Endothelial cell (in vitro differentiated cells): ENCODE results near the gene CAMTA1. TPM values are rescaled to one million over a fixed set of nuclear protein-coding genes. Genes with fewer than 3 reads are reported as not detected.
"Not testable (repeated sequence)": the region's sequence is repeated elsewhere in the genome, so short reads cannot be mapped to it uniquely, and the experiment has no call there.

Experiments
- DNase-seq: peaks from one replicate; pipeline ENCODE4 v3.0.0; 2021; ENCODE audit warnings: low spot score
- H3K27ac Mint-ChIP-seq: one replicate; pipeline ENCODE4 v1.8.0; 2021; ENCODE audit warnings: mixed read lengths, inconsistent platforms; ENCODE audit not compliant: unreplicated experiment
- H3K27me3 Mint-ChIP-seq: one replicate; pipeline ENCODE4 v1.8.0; 2021; ENCODE audit warnings: mild to moderate bottlenecking, moderate library complexity, mixed read lengths, inconsistent platforms; ENCODE audit not compliant: unreplicated experiment
- H3K36me3 Mint-ChIP-seq: one replicate; pipeline ENCODE4 v1.8.0; 2021; ENCODE audit warnings: mild to moderate bottlenecking, low read depth, mixed read lengths, inconsistent platforms; ENCODE audit not compliant: unreplicated experiment
- H3K4me1 Mint-ChIP-seq: one replicate; pipeline ENCODE4 v1.8.0; 2021; ENCODE audit warnings: mild to moderate bottlenecking, mixed read lengths, inconsistent platforms; ENCODE audit not compliant: unreplicated experiment
- H3K4me3 Mint-ChIP-seq: one replicate; pipeline ENCODE4 v1.8.0; 2021; ENCODE audit warnings: mild to moderate bottlenecking, mixed read lengths, inconsistent platforms; ENCODE audit not compliant: unreplicated experiment
- H3K9me3 Mint-ChIP-seq: one replicate; pipeline ENCODE4 v1.8.0; 2021; ENCODE audit warnings: mixed read lengths, inconsistent platforms; ENCODE audit not compliant: unreplicated experiment
- CTCF ChIP-seq: fragments of 200-600 bp; sonication (generic); IDR thresholded peaks from one replicate; pipeline ENCODE4 v1.5.0; 2021; ENCODE audit warnings: antibody characterized with exemption; ENCODE audit not compliant: unreplicated experiment
- total RNA-seq: library from RNA; stranded (reverse); fragmentation: NEBNext Ultra II Directional; extraction: Animal tissue kit (Norgen Biotek cat#: 25700); gene quantifications from one replicate; pipeline ENCODE4 v1.2.1, GENCODE V29; 2021; ENCODE audit not compliant: unreplicated experiment

Gene CAMTA1
- total RNA-seq, 1 donor from 2014 or later: 87.3 TPM

- H3K27ac Mint-ChIP-seq: no peak overlapping the region
- H3K27me3 Mint-ChIP-seq: peaks cover 24% of the 10 kb centered on the region
- peaks cover 8% of the 10 kb centered on the region for H3K36me3 Mint-ChIP-seq
- H3K9me3 Mint-ChIP-seq: no peaks in the 10 kb centered on the region
- no peak for DNase-seq
- no peak for TF ChIP-seq CTCF
- H3K4me1 Mint-ChIP-seq: peaks cover 12% of the 10 kb centered on the region
- H3K4me3 Mint-ChIP-seq: no peak overlapping the region
Observed at GRCh38 chr1:7707527-7707926, 922.3 kb downstream of the CAMTA1 start.

- H3K36me3 Mint-ChIP-seq, H3K4me1 Mint-ChIP-seq, DNase-seq, H3K4me3 Mint-ChIP-seq, H3K9me3 Mint-ChIP-seq, H3K27ac Mint-ChIP-seq: not testable (repeated sequence)
- H3K27me3 Mint-ChIP-seq: peaks cover 18% of the 10 kb centered on the region
Observed at GRCh38 chr1:7708065-7708464, 922.8 kb downstream of the CAMTA1 start.

- DNase-seq: no peak
- H3K9me3 Mint-ChIP-seq: no peaks in the 10 kb centered on the region
- peaks cover 2% of the 10 kb centered on the region for H3K36me3 Mint-ChIP-seq
- no peak overlapping the region for H3K27ac Mint-ChIP-seq
- H3K4me1 Mint-ChIP-seq: peaks cover 9% of the 10 kb centered on the region
- TF ChIP-seq CTCF: no peak
- peaks cover 11% of the 10 kb centered on the region for H3K27me3 Mint-ChIP-seq
- no peak overlapping the region for H3K4me3 Mint-ChIP-seq
Observed at GRCh38 chr1:7710859-7711258, 925.6 kb downstream of the CAMTA1 start.

GRCh38 chr1:7712731-7713323 is 927.6 kb downstream of the CAMTA1 start:
- Mint-ChIP-seq H3K4me3 (no peak overlapping the region), H3K36me3 (no peaks in the 10 kb centered on the region), H3K4me1 (peaks cover 7% of the 10 kb centered on the region), H3K27me3 (peaks cover 4% of the 10 kb centered on the region), H3K27ac (no peak overlapping the region), H3K9me3 (no peaks in the 10 kb centered on the region)
- no peak for DNase-seq
- no peak for TF ChIP-seq CTCF

- no peak overlapping the region for H3K27ac Mint-ChIP-seq
- H3K9me3 Mint-ChIP-seq: no peaks in the 10 kb centered on the region
- H3K4me3 Mint-ChIP-seq: no peak overlapping the region
- DNase-seq: no peak
- no peak for TF ChIP-seq CTCF
- H3K4me1 Mint-ChIP-seq: peaks cover 7% of the 10 kb centered on the region
- H3K36me3 Mint-ChIP-seq: no peaks in the 10 kb centered on the region
- H3K27me3 Mint-ChIP-seq: peaks cover 2% of the 10 kb centered on the region
Observed at GRCh38 chr1:7716506-7716905, 931.3 kb downstream of the CAMTA1 start.
